Osteoblast (primary cell): ENCODE data around the gene KLF6. TPM values are rescaled to one million over a fixed set of nuclear protein-coding genes. Genes with fewer than 3 reads are reported as not detected.

Experiments used
- DNase-seq: peaks from one replicate; pipeline ENCODE4 v3.0.0; 2011; ENCODE audit warnings: low spot score, mixed read lengths; ENCODE audit not compliant: insufficient read length; ENCODE audit errors: missing footprints
- H2AFZ ChIP-seq: 2 replicates; pipeline ENCODE4 v1.6.0; 2011; ENCODE audit warnings: mild to moderate bottlenecking, low read length
- H3K27ac ChIP-seq: 2 replicates; pipeline ENCODE4 v1.5.1; 2011; ENCODE audit warnings: mild to moderate bottlenecking, low read depth, low read length, moderate library complexity
- H3K27me3 ChIP-seq: 2 replicates; pipeline ENCODE4 v1.6.0; 2012; ENCODE audit warnings: mild to moderate bottlenecking, control low read depth, inconsistent platforms, low read length, moderate library complexity; ENCODE audit not compliant: insufficient read depth
- H3K36me3 ChIP-seq: 2 replicates; pipeline ENCODE4 v1.5.1; 2011; ENCODE audit warnings: mild to moderate bottlenecking, low read length, control low read depth, moderate library complexity; ENCODE audit not compliant: insufficient read depth
- H3K4me1 ChIP-seq: 2 replicates; pipeline ENCODE4 v1.5.1; 2011; ENCODE audit warnings: mild to moderate bottlenecking, low read length, control low read depth, moderate library complexity; ENCODE audit not compliant: insufficient read depth
- H3K4me2 ChIP-seq: 2 replicates; pipeline ENCODE4 v1.6.0; 2011; ENCODE audit warnings: mild to moderate bottlenecking, low read length; ENCODE audit not compliant: insufficient read depth
- H3K4me3 ChIP-seq: fragments of 200-600 bp; sonication (generic); 3 replicates; pipeline ENCODE4 v1.5.1; 2012; ENCODE audit warnings: mild to moderate bottlenecking, low read length, inconsistent platforms; ENCODE audit not compliant: insufficient read depth
- H3K79me2 ChIP-seq: 2 replicates; pipeline ENCODE4 v1.6.0; 2012; ENCODE audit warnings: mild to moderate bottlenecking, low read length, control low read depth, inconsistent platforms; ENCODE audit not compliant: insufficient read depth
- H3K9me3 ChIP-seq: 2 replicates; pipeline ENCODE4 v1.5.1; 2011; ENCODE audit warnings: low read depth, low read length, control low read depth
- H4K20me1 ChIP-seq: 2 replicates; pipeline ENCODE4 v1.6.0; 2012; ENCODE audit warnings: mild to moderate bottlenecking, low read length, control low read depth; ENCODE audit not compliant: insufficient read depth
- total RNA-seq: library from RNA; depleted of rRNA; stranded (reverse); fragments of >200 nt; gene quantifications from 2 replicates; pipeline ENCODE4 v1.2.3, GENCODE V29; 2012
- TF ChIP-seq, protein P1 (sequence below): IDR thresholded peaks from 2 replicates; pipeline ENCODE4 v1.5.1; 2011; ENCODE audit warnings: mild to moderate bottlenecking, low read depth, low read length, moderate library complexity; ENCODE audit errors: extremely low read depth

Gene KLF6
- total RNA-seq, 1 donor = 52.1 TPM

DNA sequence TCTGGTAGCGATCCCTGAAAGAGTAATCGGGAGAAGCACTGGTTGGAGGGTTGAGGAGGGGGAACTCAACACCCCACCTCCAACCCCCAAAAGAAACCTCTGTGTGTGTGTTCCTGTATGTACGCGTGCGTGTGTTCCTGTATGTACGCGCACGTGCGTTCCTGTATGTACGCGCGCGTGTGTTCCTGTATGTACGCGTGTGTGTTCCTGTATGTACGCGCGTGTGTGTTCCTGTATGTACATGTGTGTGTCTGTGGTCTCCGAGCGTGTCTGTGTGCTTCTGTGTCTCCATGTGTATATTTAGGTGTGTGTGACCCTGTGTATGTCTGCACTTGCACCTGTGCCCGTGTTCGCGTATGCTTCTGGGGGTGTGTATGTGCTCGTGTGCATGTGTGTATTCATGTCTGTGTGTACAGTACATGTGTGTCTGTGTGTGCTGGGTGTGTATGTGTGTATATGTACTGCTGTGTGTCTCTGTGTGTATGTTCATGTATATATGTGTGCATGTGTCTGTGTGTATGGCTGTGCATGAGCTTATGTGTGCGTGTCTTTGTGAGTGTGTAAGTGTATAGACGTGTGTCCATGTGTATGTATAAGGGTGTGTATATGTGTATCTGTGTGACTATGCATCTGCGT is 42.9 kb upstream of the KLF6 start:
- peaks cover 28% of the 10 kb centered on the region for H3K4me1 ChIP-seq
- peak overlapping the region; percentile 65 for H3K4me3 ChIP-seq
- no peaks in the 10 kb centered on the region for H3K9me3 ChIP-seq
- no peaks in the 10 kb centered on the region for H3K36me3 ChIP-seq
- no peak for DNase-seq
- H2AFZ ChIP-seq = peak overlapping the region; percentile 90
- peak overlapping the region; percentile 95 for H3K27ac ChIP-seq
- H4K20me1 ChIP-seq = no peaks in the 10 kb centered on the region
- no peaks in the 10 kb centered on the region for H3K79me2 ChIP-seq
- H3K4me2 ChIP-seq = peak overlapping the region; percentile 80
- TF ChIP-seq, protein P1, sequence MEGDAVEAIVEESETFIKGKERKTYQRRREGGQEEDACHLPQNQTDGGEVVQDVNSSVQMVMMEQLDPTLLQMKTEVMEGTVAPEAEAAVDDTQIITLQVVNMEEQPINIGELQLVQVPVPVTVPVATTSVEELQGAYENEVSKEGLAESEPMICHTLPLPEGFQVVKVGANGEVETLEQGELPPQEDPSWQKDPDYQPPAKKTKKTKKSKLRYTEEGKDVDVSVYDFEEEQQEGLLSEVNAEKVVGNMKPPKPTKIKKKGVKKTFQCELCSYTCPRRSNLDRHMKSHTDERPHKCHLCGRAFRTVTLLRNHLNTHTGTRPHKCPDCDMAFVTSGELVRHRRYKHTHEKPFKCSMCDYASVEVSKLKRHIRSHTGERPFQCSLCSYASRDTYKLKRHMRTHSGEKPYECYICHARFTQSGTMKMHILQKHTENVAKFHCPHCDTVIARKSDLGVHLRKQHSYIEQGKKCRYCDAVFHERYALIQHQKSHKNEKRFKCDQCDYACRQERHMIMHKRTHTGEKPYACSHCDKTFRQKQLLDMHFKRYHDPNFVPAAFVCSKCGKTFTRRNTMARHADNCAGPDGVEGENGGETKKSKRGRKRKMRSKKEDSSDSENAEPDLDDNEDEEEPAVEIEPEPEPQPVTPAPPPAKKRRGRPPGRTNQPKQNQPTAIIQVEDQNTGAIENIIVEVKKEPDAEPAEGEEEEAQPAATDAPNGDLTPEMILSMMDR = no peak
- H3K27me3 ChIP-seq = no peaks in the 10 kb centered on the region

DNA sequence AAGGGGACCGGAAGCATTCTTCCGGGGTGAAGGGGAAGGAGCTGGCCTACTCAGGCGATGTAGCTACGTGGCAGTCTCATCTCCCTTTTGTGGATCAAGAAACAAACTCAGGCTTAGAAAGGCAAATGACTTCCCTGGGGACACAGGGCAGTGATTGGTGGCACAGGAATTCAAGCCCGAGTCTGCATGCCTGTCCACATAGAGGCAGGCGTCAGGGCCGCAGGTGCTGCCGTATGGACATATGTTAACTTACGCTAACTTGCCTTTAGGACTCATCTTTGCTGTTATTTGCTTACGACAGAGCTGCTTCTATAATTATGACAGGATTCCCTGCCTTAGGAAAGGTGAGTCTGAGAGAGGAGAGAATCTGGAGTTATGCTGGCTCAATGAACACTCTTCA is 42.3 kb upstream of the KLF6 start:
- Histone ChIP-seq H3K4me3 (no peak overlapping the region), H2AFZ (no peak overlapping the region), H3K4me1 (peaks cover 28% of the 10 kb centered on the region), H3K79me2 (no peaks in the 10 kb centered on the region), H3K27me3 (no peaks in the 10 kb centered on the region), H4K20me1 (no peaks in the 10 kb centered on the region), H3K36me3 (no peaks in the 10 kb centered on the region), H3K9me3 (no peaks in the 10 kb centered on the region), H3K27ac (no peak overlapping the region), H3K4me2 (no peak overlapping the region)
- TF ChIP-seq, protein P1 = no peak
- DNase-seq = no peak

DNA sequence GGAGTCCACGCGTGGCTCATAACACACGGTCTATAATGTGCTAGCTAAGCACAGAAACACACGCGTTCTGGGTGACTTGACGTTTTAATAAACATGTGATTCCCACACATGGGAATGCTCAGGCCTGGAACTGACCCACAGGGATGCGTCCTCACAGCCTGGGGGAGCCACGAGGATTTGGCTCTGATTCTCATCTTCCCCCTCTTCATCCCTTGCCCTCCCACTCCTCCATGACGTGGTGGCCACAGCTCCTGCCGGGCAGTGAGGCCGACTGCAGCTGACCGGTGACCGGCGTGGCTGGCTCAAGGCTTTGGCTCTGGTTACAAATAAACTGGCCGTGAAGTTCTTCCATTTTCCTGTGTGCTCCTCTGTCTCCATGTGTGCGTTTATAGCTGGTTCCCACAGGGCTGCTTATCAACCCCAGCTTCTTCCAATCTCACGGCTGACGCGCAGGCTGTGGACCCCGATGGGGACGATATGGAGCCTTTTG is 40.9 kb upstream of the KLF6 start:
- Histone ChIP-seq H3K9me3 (no peaks in the 10 kb centered on the region), H3K27me3 (no peaks in the 10 kb centered on the region), H3K27ac (peak overlapping the region; percentile 86), H3K4me1 (peaks cover 28% of the 10 kb centered on the region), H3K36me3 (no peaks in the 10 kb centered on the region), H4K20me1 (no peaks in the 10 kb centered on the region), H3K4me3 (no peak overlapping the region), H3K79me2 (no peaks in the 10 kb centered on the region), H3K4me2 (peak overlapping the region; percentile 29), H2AFZ (peak overlapping the region; percentile 61)
- DNase-seq = no peak
- TF ChIP-seq, protein P1 = no peak

DNA sequence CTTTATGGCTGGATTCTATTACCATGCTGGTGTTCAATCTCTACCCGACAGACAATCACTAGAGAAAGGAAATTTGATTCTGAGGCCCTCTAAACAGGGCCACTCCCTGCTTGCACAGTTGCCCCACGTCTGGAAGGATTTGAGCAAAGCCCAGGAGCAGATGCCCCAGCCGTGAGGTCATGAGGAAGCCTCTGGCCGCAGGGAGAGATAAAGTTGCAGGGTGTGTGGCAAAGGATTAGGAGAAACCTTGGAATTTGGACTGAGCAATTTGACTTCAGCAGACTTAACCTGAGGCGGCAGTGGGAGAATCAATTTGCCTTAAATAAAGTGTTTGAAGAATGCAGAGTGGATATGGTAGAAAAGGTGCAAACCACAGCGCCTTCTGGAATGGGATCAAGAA is 40.2 kb upstream of the KLF6 start:
- Histone ChIP-seq H3K4me3 (no peak overlapping the region), H3K27ac (peak overlapping the region; percentile 86), H2AFZ (no peak overlapping the region), H3K36me3 (no peaks in the 10 kb centered on the region), H3K79me2 (no peaks in the 10 kb centered on the region), H3K27me3 (no peaks in the 10 kb centered on the region), H3K4me2 (peak overlapping the region; percentile 29), H3K4me1 (peaks cover 28% of the 10 kb centered on the region), H4K20me1 (no peaks in the 10 kb centered on the region), H3K9me3 (no peaks in the 10 kb centered on the region)
- peak; percentile 68 for DNase-seq
- TF ChIP-seq, protein P1 = no peak
